ENCODE results near the gene PDK2.

PDK2 gene

DNA sequence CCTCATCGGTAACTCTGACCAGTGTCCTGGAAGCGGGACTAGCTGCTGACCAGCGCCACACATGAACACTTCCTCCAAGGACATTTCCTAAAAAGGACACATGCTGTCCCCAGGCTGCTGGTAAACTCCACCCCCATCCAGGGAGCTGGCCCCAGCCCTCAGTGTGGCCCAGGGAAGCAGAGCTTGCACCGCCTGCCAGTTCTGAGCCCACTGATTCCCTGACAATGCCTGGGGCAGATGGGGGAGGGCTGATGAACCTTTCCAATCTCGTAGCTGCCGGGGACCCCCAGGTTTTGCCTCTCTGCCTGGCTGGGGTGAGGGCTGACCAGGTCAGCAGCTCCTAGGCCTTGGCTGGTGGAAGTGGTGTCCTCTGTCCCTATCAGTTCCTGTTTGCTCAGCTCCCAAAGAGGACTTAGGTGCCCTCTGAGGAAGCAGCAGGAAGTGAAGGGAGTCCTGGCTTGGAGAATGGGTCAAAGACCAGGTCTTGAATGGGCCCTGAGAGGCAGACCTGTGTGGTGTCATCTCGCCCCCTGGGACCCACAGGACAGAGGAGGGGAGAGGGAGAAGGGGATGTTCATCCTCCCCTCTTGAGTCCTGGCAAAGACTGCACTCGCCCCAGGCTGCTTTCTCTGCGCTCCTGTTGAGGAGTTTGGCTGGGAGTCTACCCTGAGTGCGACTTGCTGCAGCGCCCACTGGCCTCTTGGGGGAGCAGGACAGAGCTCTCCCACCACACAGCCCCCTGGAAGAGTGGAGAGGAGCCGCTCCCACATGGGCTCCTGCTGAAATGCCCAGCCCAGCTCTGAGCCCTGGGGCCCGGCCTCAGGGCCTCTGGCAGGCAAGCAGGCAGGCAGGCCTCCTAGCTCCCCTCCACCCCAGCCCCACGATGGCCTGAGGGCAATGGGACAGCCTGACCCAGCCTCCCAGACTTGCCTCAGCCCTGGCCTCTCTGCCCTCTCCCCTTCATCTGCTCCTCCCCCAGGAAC, 16.8 kb downstream of the PDK2 start:
- Histone ChIP-seq H4K20me1 (ENCODE audit: low read depth, low read length) (no peaks in the 10 kb centered on the region), H3K4me2 (ENCODE audit: low read depth, low read length, poor library complexity, severe bottlenecking) (no peak overlapping the region), H3K27ac (ENCODE audit: low read depth, low read length) (no peak overlapping the region), H3F3A (ENCODE audit: insufficient read depth) (no peaks in the 10 kb centered on the region), H3K9me3 (ENCODE audit: insufficient read depth, low read length) (no peaks in the 10 kb centered on the region), H3K27me3 (ENCODE audit: low read length) (no peaks in the 10 kb centered on the region), H3K79me2 (ENCODE audit: insufficient read depth, low read length) (no peaks in the 10 kb centered on the region), H3K9me2 (replicated peaks; ENCODE audit: insufficient read depth, low read length) (no peaks in the 10 kb centered on the region), H3K36me3 (ENCODE audit: low read length) (no peaks in the 10 kb centered on the region), H3K4me3 (ENCODE audit: insufficient read depth, low read length, poor library complexity, severe bottlenecking) (no peak overlapping the region), H2AFZ (ENCODE audit: low read depth, low read length, severe bottlenecking) (no peak overlapping the region), H3K9ac (ENCODE audit: low read length) (no peak overlapping the region)
- TF ChIP-seq, protein P1, sequence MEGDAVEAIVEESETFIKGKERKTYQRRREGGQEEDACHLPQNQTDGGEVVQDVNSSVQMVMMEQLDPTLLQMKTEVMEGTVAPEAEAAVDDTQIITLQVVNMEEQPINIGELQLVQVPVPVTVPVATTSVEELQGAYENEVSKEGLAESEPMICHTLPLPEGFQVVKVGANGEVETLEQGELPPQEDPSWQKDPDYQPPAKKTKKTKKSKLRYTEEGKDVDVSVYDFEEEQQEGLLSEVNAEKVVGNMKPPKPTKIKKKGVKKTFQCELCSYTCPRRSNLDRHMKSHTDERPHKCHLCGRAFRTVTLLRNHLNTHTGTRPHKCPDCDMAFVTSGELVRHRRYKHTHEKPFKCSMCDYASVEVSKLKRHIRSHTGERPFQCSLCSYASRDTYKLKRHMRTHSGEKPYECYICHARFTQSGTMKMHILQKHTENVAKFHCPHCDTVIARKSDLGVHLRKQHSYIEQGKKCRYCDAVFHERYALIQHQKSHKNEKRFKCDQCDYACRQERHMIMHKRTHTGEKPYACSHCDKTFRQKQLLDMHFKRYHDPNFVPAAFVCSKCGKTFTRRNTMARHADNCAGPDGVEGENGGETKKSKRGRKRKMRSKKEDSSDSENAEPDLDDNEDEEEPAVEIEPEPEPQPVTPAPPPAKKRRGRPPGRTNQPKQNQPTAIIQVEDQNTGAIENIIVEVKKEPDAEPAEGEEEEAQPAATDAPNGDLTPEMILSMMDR (IDR thresholded peaks at IDR 0.05; ENCODE audit: insufficient read depth, low read length, poor library complexity, severe bottlenecking) = no peak
- TF ChIP-seq EZH2phosphoT487 (conservative IDR thresholded peaks at IDR 0.05; ENCODE audit: low read length) = no peak

GRCh38 chr17:50112694-50113093, 17.5 kb downstream of the PDK2 start:
- no peaks in the 10 kb centered on the region for H4K20me1 ChIP-seq (ENCODE audit: low read depth, low read length)
- H3K79me2 ChIP-seq (ENCODE audit: insufficient read depth, low read length) = no peaks in the 10 kb centered on the region
- no peak overlapping the region for H3K4me3 ChIP-seq (ENCODE audit: insufficient read depth, low read length, poor library complexity, severe bottlenecking)
- no peak overlapping the region for H3K9ac ChIP-seq (ENCODE audit: low read length)
- no peak overlapping the region for H3K4me2 ChIP-seq (ENCODE audit: low read depth, low read length, poor library complexity, severe bottlenecking)
- H3F3A ChIP-seq (ENCODE audit: insufficient read depth) = no peaks in the 10 kb centered on the region
- no peaks in the 10 kb centered on the region for H3K27me3 ChIP-seq (ENCODE audit: low read length)
- H2AFZ ChIP-seq (ENCODE audit: low read depth, low read length, severe bottlenecking) = no peak overlapping the region
- H3K9me2 ChIP-seq (replicated peaks; ENCODE audit: insufficient read depth, low read length) = no peaks in the 10 kb centered on the region
- no peak for TF ChIP-seq EZH2phosphoT487 (conservative IDR thresholded peaks at IDR 0.05; ENCODE audit: low read length)
- TF ChIP-seq, protein P1 (IDR thresholded peaks at IDR 0.05; ENCODE audit: insufficient read depth, low read length, poor library complexity, severe bottlenecking) = no peak
- H3K9me3 ChIP-seq (ENCODE audit: insufficient read depth, low read length) = no peaks in the 10 kb centered on the region
- no peak overlapping the region for H3K27ac ChIP-seq (ENCODE audit: low read depth, low read length)
- H3K36me3 ChIP-seq (ENCODE audit: low read length) = no peaks in the 10 kb centered on the region

- Histone ChIP-seq H3K79me2 (ENCODE audit: insufficient read depth, low read length) (no peaks in the 10 kb centered on the region), H3F3A (ENCODE audit: insufficient read depth) (no peaks in the 10 kb centered on the region), H3K27ac (ENCODE audit: low read depth, low read length) (no peak overlapping the region)
Measured at GRCh38 chr17:50113624-50114320, 18.6 kb downstream of the PDK2 start.

More at GRCh38 chr17:50113624-50114320, 18.6 kb downstream of the PDK2 start:
- Histone ChIP-seq H3K9me2 (replicated peaks; ENCODE audit: insufficient read depth, low read length) (no peaks in the 10 kb centered on the region), H3K4me3 (ENCODE audit: insufficient read depth, low read length, poor library complexity, severe bottlenecking) (no peak overlapping the region), H3K4me2 (ENCODE audit: low read depth, low read length, poor library complexity, severe bottlenecking) (no peak overlapping the region), H3K9ac (ENCODE audit: low read length) (no peak overlapping the region), H3K9me3 (ENCODE audit: insufficient read depth, low read length) (no peaks in the 10 kb centered on the region), H2AFZ (ENCODE audit: low read depth, low read length, severe bottlenecking) (no peak overlapping the region), H3K27me3 (ENCODE audit: low read length) (no peaks in the 10 kb centered on the region), H4K20me1 (ENCODE audit: low read depth, low read length) (no peaks in the 10 kb centered on the region), H3K36me3 (ENCODE audit: low read length) (no peaks in the 10 kb centered on the region)
- no peak for TF ChIP-seq EZH2phosphoT487 (conservative IDR thresholded peaks at IDR 0.05; ENCODE audit: low read length)
- TF ChIP-seq, protein P1 (IDR thresholded peaks at IDR 0.05; ENCODE audit: insufficient read depth, low read length, poor library complexity, severe bottlenecking) = no peak
